ENCODE results near the gene GALNT9. TPM values are rescaled to one million over a fixed set of nuclear protein-coding genes. Genes with fewer than 3 reads are reported as not detected.
A peak's percentile ranks its signal among the peaks of the same experiment; 100 is the strongest.

Gene GALNT9
- polyA plus RNA-seq, 1 of the 3 experiments (the other 2 are of a cell fraction), result not detected

GRCh38 chr12:132204793-132205270 lies 124.6 kb downstream of the GALNT9 start:
- Histone ChIP-seq H3K4me3 (ENCODE audit: low read depth in 2 of 2, low read length in 1 of 2) (no peak overlapping the region; a peak in 1 of 4 replicates), H3K27ac (ENCODE audit: low read depth in 2 of 2, low read length in 1 of 2) (no peak overlapping the region), H3K9me3 (no peaks in the 10 kb centered on the region), H3K4me2 (peak overlapping the region; percentile 57; the same call in 1 of the 2 replicates), H3K9ac (no peak overlapping the region), H3F3A (replicated peaks; ENCODE audit: insufficient read depth) (no peaks in the 10 kb centered on the region), H3K79me2 (ENCODE audit: insufficient read depth) (no peaks in the 10 kb centered on the region), H2AFZ (ENCODE audit: low read depth) (no peak overlapping the region), H3K9me2 (no peaks in the 10 kb centered on the region), H4K20me1 (ENCODE audit: insufficient read depth) (no peaks in the 10 kb centered on the region), H3K27me3 (ENCODE audit: insufficient read depth) (peaks cover 92% of the 10 kb centered on the region), H3K4me1 (ENCODE audit: control insufficient read depth in 1 of 2, insufficient read depth in 2 of 2, low read depth in 1 of 2, low read length in 1 of 2) (no peaks in the 10 kb centered on the region), H3K36me3 (replicated peaks in 1 of 2; ENCODE audit: control insufficient read depth in 1 of 2, insufficient read depth in 2 of 2, low read length in 1 of 2) (no peaks in the 10 kb centered on the region)
- POLR2A ChIA-PET, result no interaction called here
- 6% methylated on average over 10 of the region's 20 CpGs for WGBS (ENCODE audit: low lambda C conversion rate)
- 0 out of 2 replicates have a peak, but pooled peaks have one; percentile 35 for TF ChIP-seq EZH2phosphoT487 (IDR thresholded peaks at IDR 0.05; ENCODE audit: borderline replicate concordance, low read depth)
- TF ChIP-seq TEAD4 (IDR thresholded peaks at IDR 0.05; ENCODE audit: borderline replicate concordance, insufficient read depth), result no peak
- no peak for TF ChIP-seq REST (IDR thresholded peaks at IDR 0.05; ENCODE audit: low read depth, low read length)
- TF ChIP-seq SIN3A (IDR thresholded peaks at IDR 0.05; ENCODE audit: borderline replicate concordance, low read depth, low read length), result no peak
- no peak for TF ChIP-seq FOXJ3 (CRISPR knock-in tag; IDR thresholded peaks at IDR 0.05)
- TF ChIP-seq RXRA (IDR thresholded peaks at IDR 0.05; ENCODE audit: borderline replicate concordance, low read depth), result no peak
- CTCF ChIA-PET, result interaction anchor here (0.8 to 1.5 kb wide), 3 partner anchors 21 to 209 kb away, joined by 3 to 5 read pairs (median 4); no protein-coding TSS in a partner anchor
- DNase-seq, result no peak

GRCh38 chr12:132204063-132204792 lies 125.2 kb downstream of the GALNT9 start:
- no peak overlapping the region for H3K27ac ChIP-seq (ENCODE audit: low read depth in 2 of 2, low read length in 1 of 2)
- H3K4me3 ChIP-seq (ENCODE audit: low read depth in 2 of 2, low read length in 1 of 2), result no peak overlapping the region
- no peaks in the 10 kb centered on the region for H3K36me3 ChIP-seq (replicated peaks in 1 of 2; ENCODE audit: control insufficient read depth in 1 of 2, insufficient read depth in 2 of 2, low read length in 1 of 2)
- no peaks in the 10 kb centered on the region for H3F3A ChIP-seq (replicated peaks; ENCODE audit: insufficient read depth)
- no peaks in the 10 kb centered on the region for H3K4me1 ChIP-seq (ENCODE audit: control insufficient read depth in 1 of 2, insufficient read depth in 2 of 2, low read depth in 1 of 2, low read length in 1 of 2)
- no peak overlapping the region for H3K4me2 ChIP-seq
- POLR2A ChIA-PET, result no interaction called here
- H3K9me3 ChIP-seq, result no peaks in the 10 kb centered on the region
- peaks cover 96% of the 10 kb centered on the region for H3K27me3 ChIP-seq (ENCODE audit: insufficient read depth)
- no peak overlapping the region for H3K9ac ChIP-seq
- no peak for DNase-seq
- H3K79me2 ChIP-seq (ENCODE audit: insufficient read depth), result no peaks in the 10 kb centered on the region
- H3K9me2 ChIP-seq, result no peaks in the 10 kb centered on the region
- no peaks in the 10 kb centered on the region for H4K20me1 ChIP-seq (ENCODE audit: insufficient read depth)
- CTCF ChIA-PET, result interaction anchor here (0.8 to 1.5 kb wide), 4 partner anchors 15 to 210 kb away, joined by 3 to 5 read pairs (median 4); no protein-coding TSS in a partner anchor
- WGBS (ENCODE audit: low lambda C conversion rate), result 18% methylated on average over 29 of the region's 33 CpGs
- no peak overlapping the region for H2AFZ ChIP-seq (ENCODE audit: low read depth)
- TF ChIP-seq FOSL2 (IDR thresholded peaks at IDR 0.05; ENCODE audit: borderline replicate concordance, low read depth) (no peak), PBX3 (IDR thresholded peaks at IDR 0.05) (no peak), CHD2 (IDR thresholded peaks at IDR 0.05; ENCODE audit: low read length, partially characterized antibody) (no peak), IRF3 (IDR thresholded peaks at IDR 0.05; ENCODE audit: low read depth, low read length) (no peak), NRF1 (IDR thresholded peaks at IDR 0.05; ENCODE audit: low read depth, low read length) (no peak), TEAD4 (IDR thresholded peaks at IDR 0.05; ENCODE audit: borderline replicate concordance, insufficient read depth) (no peak), MEF2A (IDR thresholded peaks at IDR 0.05; ENCODE audit: borderline replicate concordance, low read depth) (no peak), REST (IDR thresholded peaks at IDR 0.05; ENCODE audit: low read depth, low read length) (no peak), RAD21 (IDR thresholded peaks at IDR 0.05; ENCODE audit: low read length) (no peak), RCOR1 (IDR thresholded peaks at IDR 0.05; ENCODE audit: low read length) (no peak), EZH2phosphoT487 (IDR thresholded peaks at IDR 0.05; ENCODE audit: borderline replicate concordance, low read depth) (no peak), MXI1 (IDR thresholded peaks at IDR 0.05; ENCODE audit: low read depth, low read length) (no peak)

Measured in SK-N-SH (cell line).